22Rv1 (cell line): Measurements from ENCODE around the gene NPSR1.

Experiments
- ZFX ChIP-seq: fragments of 450-650 bp; IDR thresholded peaks from 2 replicates; pipeline ENCODE4 v1.6.1; 2017; ENCODE audit warnings: antibody characterized with exemption, borderline replicate concordance
- TF ChIP-seq, protein P1 (sequence below): fragments of 450-650 bp; IDR thresholded peaks from 2 replicates; pipeline ENCODE4 v1.5.1; 2017; ENCODE audit warnings: mild to moderate bottlenecking

DNA sequence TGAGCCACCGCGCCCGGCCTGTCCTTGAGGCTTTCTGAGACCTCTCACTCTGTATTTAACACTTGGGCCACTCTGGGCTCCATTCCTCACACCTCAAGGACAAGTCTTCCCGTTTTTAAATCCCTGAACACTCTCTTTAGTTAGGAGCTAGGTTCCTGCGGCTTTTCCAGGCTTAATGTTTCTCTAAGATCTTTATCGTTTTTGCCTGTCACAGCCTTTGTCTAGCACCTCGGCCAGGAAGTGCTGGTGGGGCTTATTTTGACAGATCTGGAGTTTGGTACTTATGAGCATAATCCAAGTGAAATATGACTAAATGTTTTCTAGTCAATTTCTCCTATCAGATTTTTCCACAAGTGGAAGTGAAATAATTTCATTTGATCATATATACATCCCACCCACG lies 192.7 kb downstream of the NPSR1 start:
- TF ChIP-seq, protein P1, sequence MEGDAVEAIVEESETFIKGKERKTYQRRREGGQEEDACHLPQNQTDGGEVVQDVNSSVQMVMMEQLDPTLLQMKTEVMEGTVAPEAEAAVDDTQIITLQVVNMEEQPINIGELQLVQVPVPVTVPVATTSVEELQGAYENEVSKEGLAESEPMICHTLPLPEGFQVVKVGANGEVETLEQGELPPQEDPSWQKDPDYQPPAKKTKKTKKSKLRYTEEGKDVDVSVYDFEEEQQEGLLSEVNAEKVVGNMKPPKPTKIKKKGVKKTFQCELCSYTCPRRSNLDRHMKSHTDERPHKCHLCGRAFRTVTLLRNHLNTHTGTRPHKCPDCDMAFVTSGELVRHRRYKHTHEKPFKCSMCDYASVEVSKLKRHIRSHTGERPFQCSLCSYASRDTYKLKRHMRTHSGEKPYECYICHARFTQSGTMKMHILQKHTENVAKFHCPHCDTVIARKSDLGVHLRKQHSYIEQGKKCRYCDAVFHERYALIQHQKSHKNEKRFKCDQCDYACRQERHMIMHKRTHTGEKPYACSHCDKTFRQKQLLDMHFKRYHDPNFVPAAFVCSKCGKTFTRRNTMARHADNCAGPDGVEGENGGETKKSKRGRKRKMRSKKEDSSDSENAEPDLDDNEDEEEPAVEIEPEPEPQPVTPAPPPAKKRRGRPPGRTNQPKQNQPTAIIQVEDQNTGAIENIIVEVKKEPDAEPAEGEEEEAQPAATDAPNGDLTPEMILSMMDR = no peak
- TF ChIP-seq ZFX = no peak
